ENCODE measurements around the gene ARFGAP2.

The ARFGAP2 gene

GRCh38 chr11:47189100-47189834 lies 12.6 kb upstream of the ARFGAP2 start:
- no peak overlapping the region for H3K9ac ChIP-seq (ENCODE audit: low read length)
- H2AFZ ChIP-seq (ENCODE audit: low read depth, low read length, severe bottlenecking), result no peak overlapping the region
- H3K9me3 ChIP-seq (ENCODE audit: insufficient read depth, low read length), result no peaks in the 10 kb centered on the region
- H3K9me2 ChIP-seq (replicated peaks; ENCODE audit: insufficient read depth, low read length), result no peaks in the 10 kb centered on the region
- no peaks in the 10 kb centered on the region for H3K79me2 ChIP-seq (ENCODE audit: insufficient read depth, low read length)
- no peaks in the 10 kb centered on the region for H3K27me3 ChIP-seq (ENCODE audit: low read length)
- H3K36me3 ChIP-seq (ENCODE audit: low read length), result no peaks in the 10 kb centered on the region
- no peak overlapping the region for H3K27ac ChIP-seq (ENCODE audit: low read depth, low read length)
- no peak overlapping the region for H3K4me3 ChIP-seq (ENCODE audit: insufficient read depth, low read length, poor library complexity, severe bottlenecking)
- H3K4me2 ChIP-seq (ENCODE audit: low read depth, low read length, poor library complexity, severe bottlenecking), result no peak overlapping the region
- no peak for TF ChIP-seq CTCF (IDR thresholded peaks at IDR 0.05; ENCODE audit: insufficient read depth, low read length, poor library complexity, severe bottlenecking)
- TF ChIP-seq EZH2phosphoT487 (conservative IDR thresholded peaks at IDR 0.05; ENCODE audit: low read length), result no peak
- H4K20me1 ChIP-seq (ENCODE audit: low read depth, low read length), result no peaks in the 10 kb centered on the region
- 0 out of 2 replicates have a peak, but pooled peaks cover 5% of the 10 kb centered on the region for H3F3A ChIP-seq (ENCODE audit: insufficient read depth)

GRCh38 chr11:47188259-47188658 lies 11.6 kb upstream of the ARFGAP2 start:
- H3K4me2 ChIP-seq (ENCODE audit: low read depth, low read length, poor library complexity, severe bottlenecking), result no peak overlapping the region
- no peaks in the 10 kb centered on the region for H4K20me1 ChIP-seq (ENCODE audit: low read depth, low read length)
- H3K9me3 ChIP-seq (ENCODE audit: insufficient read depth, low read length), result no peaks in the 10 kb centered on the region
- 0 out of 2 replicates have a peak, but pooled peaks cover 5% of the 10 kb centered on the region for H3F3A ChIP-seq (ENCODE audit: insufficient read depth)
- H3K9me2 ChIP-seq (replicated peaks; ENCODE audit: insufficient read depth, low read length), result no peaks in the 10 kb centered on the region
- no peaks in the 10 kb centered on the region for H3K36me3 ChIP-seq (ENCODE audit: low read length)
- H3K79me2 ChIP-seq (ENCODE audit: insufficient read depth, low read length), result no peaks in the 10 kb centered on the region
- no peak overlapping the region for H3K4me3 ChIP-seq (ENCODE audit: insufficient read depth, low read length, poor library complexity, severe bottlenecking)
- H3K27ac ChIP-seq (ENCODE audit: low read depth, low read length), result no peak overlapping the region
- TF ChIP-seq CTCF (IDR thresholded peaks at IDR 0.05; ENCODE audit: insufficient read depth, low read length, poor library complexity, severe bottlenecking) (no peak), EZH2phosphoT487 (conservative IDR thresholded peaks at IDR 0.05; ENCODE audit: low read length) (no peak)
- H3K9ac ChIP-seq (ENCODE audit: low read length), result no peak overlapping the region
- no peak overlapping the region for H2AFZ ChIP-seq (ENCODE audit: low read depth, low read length, severe bottlenecking)
- H3K27me3 ChIP-seq (ENCODE audit: low read length), result no peaks in the 10 kb centered on the region

GRCh38 chr11:47187723-47188122 lies 11.0 kb upstream of the ARFGAP2 start:
- no peaks in the 10 kb centered on the region for H3K9me2 ChIP-seq (replicated peaks; ENCODE audit: insufficient read depth, low read length)
- no peaks in the 10 kb centered on the region for H3K9me3 ChIP-seq (ENCODE audit: insufficient read depth, low read length)
- no peak overlapping the region for H3K4me3 ChIP-seq (ENCODE audit: insufficient read depth, low read length, poor library complexity, severe bottlenecking)
- no peaks in the 10 kb centered on the region for H3K36me3 ChIP-seq (ENCODE audit: low read length)
- H3K27me3 ChIP-seq (ENCODE audit: low read length), result no peaks in the 10 kb centered on the region
- H2AFZ ChIP-seq (ENCODE audit: low read depth, low read length, severe bottlenecking), result peak overlapping the region; percentile 97
- H3K79me2 ChIP-seq (ENCODE audit: insufficient read depth, low read length), result no peaks in the 10 kb centered on the region
- H3K27ac ChIP-seq (ENCODE audit: low read depth, low read length), result no peak overlapping the region
- TF ChIP-seq EZH2phosphoT487 (conservative IDR thresholded peaks at IDR 0.05; ENCODE audit: low read length), result no peak
- TF ChIP-seq CTCF (IDR thresholded peaks at IDR 0.05; ENCODE audit: insufficient read depth, low read length, poor library complexity, severe bottlenecking), result no peak
- H3K4me2 ChIP-seq (ENCODE audit: low read depth, low read length, poor library complexity, severe bottlenecking), result peak overlapping the region; percentile 84
- no peaks in the 10 kb centered on the region for H4K20me1 ChIP-seq (ENCODE audit: low read depth, low read length)
- H3K9ac ChIP-seq (ENCODE audit: low read length), result no peak overlapping the region
- H3F3A ChIP-seq (ENCODE audit: insufficient read depth), result 0 out of 2 replicates have a peak, but pooled peaks cover 5% of the 10 kb centered on the region

Measured in SU-DHL-6 (cell line).